Bronchial epithelial cell (primary cell): ENCODE data around the gene PDZD11. TPM values are rescaled to one million over a fixed set of nuclear protein-coding genes. Genes with fewer than 3 reads are reported as not detected.

Experiments used
- DNase-seq: peaks from one replicate; pipeline ENCODE4 v3.0.0-alpha.2; 2010; ENCODE audit warnings: low read depth
- FAIRE-seq: peaks from 2 replicates; lab custom pipeline; 2011; peaks lifted over from hg19 to GRCh38; lab: Jason Lieb, UNC
- H3K27me3 ChIP-seq: 2 replicates; pipeline ENCODE4 v1.5.1; 2011; ENCODE audit warnings: low read length; ENCODE audit not compliant: control insufficient read depth, insufficient read depth
- H3K36me3 ChIP-seq: 2 replicates; pipeline ENCODE4 v1.5.1; 2011; ENCODE audit warnings: low read length; ENCODE audit not compliant: control insufficient read depth, insufficient read depth
- H3K4me3 ChIP-seq: 2 replicates; pipeline ENCODE4 v1.5.1; 2011; ENCODE audit warnings: mild to moderate bottlenecking, low read depth, low read length, control low read depth
- CTCF ChIP-seq: IDR thresholded peaks from 2 replicates; pipeline ENCODE4 v1.5.1; 2011; ENCODE audit warnings: mild to moderate bottlenecking, moderate library complexity, low read length, control low read depth, inconsistent platforms; ENCODE audit not compliant: insufficient read depth, severe bottlenecking
- total RNA-seq: library from RNA; depleted of rRNA; stranded (reverse); fragments of >200 nt; gene quantifications from 2 replicates; pipeline ENCODE4 v1.2.1, GENCODE V29; 2014

The PDZD11 gene
- total RNA-seq, 1 donor from 2014 or later = 18.7 TPM

- TF ChIP-seq CTCF = no peak
- FAIRE-seq (no peak), DNase-seq (no peak)
- Histone ChIP-seq H3K4me3 (no peak overlapping the region), H3K27me3 (no peaks in the 10 kb centered on the region), H3K36me3 (no peaks in the 10 kb centered on the region)
Measured at GRCh38 chrX:70241501-70241900, 48.2 kb downstream of the PDZD11 start.

- TF ChIP-seq CTCF = no peak
- Histone ChIP-seq H3K36me3 (no peaks in the 10 kb centered on the region), H3K4me3 (no peak overlapping the region), H3K27me3 (no peaks in the 10 kb centered on the region)
- FAIRE-seq (no peak), DNase-seq (no peak)
Measured at GRCh38 chrX:70240751-70241150, 49.0 kb downstream of the PDZD11 start.

Other genes starting within 250 kb of the PDZD11 start
- gene AWAT2, start 240.0 kb downstream of the PDZD11 start, total RNA-seq = not detected in 2 replicates
- not detected in 2 replicates for gene OTUD6A, start 227.5 kb downstream of the PDZD11 start, total RNA-seq
- 75.8 and 107 TPM in 2 replicates for gene IGBP1, start 156.5 kb downstream of the PDZD11 start, total RNA-seq
- gene DGAT2L6, start 112.4 kb downstream of the PDZD11 start, total RNA-seq = not detected in 2 replicates
- not detected in 2 replicates for gene AWAT1, start 55.3 kb downstream of the PDZD11 start, total RNA-seq
- gene P2RY4, start 29.7 kb downstream of the PDZD11 start, total RNA-seq = 0.13 TPM in 1 of 2 replicates, not detected in the other
- gene ARR3, start 21.6 kb downstream of the PDZD11 start, total RNA-seq = not detected in 2 replicates
- not detected in 2 replicates for gene RAB41, start 7.8 kb downstream of the PDZD11 start, total RNA-seq
- 0.26 and 0.64 TPM in 2 replicates for gene KIF4A, start 177 bp upstream of the PDZD11 start, total RNA-seq
- 0.51 TPM in 1 of 2 replicates, not detected in the other for gene GDPD2, start 133.4 kb upstream of the PDZD11 start, total RNA-seq
- 21.1 and 25.3 TPM in 2 replicates for gene DLG3, start 154.9 kb upstream of the PDZD11 start, total RNA-seq